HG02973 (cell line): ENCODE measurements around the gene AURKA.

Experiments used
- ATAC-seq: cut with Tn5 transposase; IDR thresholded peaks from one replicate; pipeline ENCODE4 v1.9.1; 2021; ENCODE audit warnings: moderate library complexity; ENCODE audit not compliant: unreplicated experiment

The AURKA gene

DNA sequence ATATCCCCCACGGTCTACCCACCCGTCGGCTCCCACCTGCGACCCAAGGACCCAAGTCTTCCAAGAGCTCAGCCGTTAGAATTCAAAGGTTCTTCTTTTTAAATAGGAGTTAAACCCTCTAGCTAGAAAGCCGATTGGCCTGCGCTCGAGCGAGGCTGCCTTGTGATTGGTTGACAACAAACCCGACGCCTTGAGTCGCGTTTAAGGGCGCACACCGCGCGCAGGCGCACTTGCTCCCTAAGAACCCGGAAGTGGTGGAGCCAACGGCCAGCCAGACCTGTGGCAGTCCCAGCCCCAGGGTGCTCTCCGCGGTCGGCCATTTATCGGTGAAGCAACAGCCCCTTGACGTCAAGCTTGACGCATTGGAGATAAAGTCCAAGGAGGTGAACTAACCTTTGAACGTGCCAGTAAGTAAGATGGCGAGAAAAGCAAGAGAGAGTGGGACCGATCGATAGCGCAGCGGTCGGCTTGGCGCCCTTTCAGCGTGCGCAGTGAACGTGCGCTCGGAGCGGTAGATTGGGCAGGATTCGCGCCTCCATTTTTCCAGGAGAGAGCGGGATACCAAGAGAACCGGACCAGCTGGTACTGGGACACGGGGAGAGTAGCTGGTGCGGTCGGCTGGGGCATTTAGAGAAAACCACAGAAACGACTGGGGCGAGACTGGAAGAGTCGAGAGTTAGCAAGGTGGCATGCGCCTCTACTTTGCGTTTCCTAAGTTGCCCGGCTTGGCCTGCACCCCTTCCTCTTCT, at the start of gene AURKA, which contains the start of gene CSTF1:
TSS of gene AURKA (minus strand) at position 84 of the 749 bp plus-strand sequence. CDS start 4,018 bp downstream, outside the sequence.
TSS of gene CSTF1 (plus strand) at position 514 of the 749 bp plus-strand sequence. CDS start 2,908 bp downstream, outside the sequence.
- ATAC-seq = peak; percentile 93

DNA sequence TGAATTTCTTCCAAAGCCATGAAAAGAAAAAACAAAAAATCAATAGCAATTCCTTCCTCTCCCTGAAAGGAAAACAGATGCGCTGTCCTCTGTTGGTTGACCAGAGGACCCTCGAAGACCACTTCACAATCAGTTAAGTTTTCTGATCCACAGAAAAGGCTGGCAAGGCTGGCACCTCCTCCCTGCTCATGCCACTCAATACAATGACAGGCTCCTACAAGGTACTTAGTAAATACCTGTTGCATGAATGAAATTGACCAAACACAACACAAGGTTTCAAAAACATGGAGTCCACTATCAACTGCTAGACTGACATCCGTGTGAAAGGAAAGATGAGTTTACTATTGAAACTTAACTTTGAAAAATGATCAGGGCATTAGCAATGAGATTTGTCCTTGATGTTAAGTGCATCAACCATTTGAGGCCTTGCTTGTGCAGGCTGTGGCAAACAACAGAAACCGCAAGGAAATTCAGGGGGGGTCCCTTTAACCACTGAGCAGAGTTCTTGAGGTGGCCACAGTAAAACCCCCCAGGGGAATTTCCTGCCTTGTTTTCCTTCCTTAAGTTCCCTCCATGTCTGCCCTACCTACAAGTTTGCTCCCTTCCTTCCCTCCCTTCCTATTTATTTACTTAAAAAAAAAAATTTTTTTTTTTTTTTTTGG, 48.5 kb upstream of the AURKA start:
- peak; percentile 41 for ATAC-seq

DNA sequence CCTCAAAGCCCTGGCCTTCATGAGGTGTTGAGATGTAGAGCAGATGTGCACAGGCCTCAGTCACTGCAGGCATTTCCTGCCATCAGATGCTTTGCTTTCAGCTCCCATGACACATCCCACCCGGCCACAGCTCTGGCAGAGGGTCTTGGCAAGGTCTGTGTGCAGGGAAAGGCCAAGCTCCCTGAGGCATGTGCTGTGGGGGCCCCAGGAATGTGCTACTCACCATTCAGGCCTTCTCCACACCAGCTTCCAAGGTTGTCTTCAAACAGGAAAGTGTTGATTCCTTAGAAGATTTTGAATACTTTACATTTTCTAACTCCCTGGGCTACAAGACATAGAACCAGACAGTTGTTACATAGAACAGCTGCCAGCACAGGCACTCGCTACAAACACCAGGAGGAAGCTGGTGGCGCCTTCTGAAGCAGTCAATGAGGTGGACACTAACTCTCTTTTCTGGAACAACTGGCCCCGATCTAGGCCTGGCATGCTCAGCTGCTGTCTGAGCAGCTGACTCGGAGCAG, 47.8 kb upstream of the AURKA start:
- no peak for ATAC-seq

DNA sequence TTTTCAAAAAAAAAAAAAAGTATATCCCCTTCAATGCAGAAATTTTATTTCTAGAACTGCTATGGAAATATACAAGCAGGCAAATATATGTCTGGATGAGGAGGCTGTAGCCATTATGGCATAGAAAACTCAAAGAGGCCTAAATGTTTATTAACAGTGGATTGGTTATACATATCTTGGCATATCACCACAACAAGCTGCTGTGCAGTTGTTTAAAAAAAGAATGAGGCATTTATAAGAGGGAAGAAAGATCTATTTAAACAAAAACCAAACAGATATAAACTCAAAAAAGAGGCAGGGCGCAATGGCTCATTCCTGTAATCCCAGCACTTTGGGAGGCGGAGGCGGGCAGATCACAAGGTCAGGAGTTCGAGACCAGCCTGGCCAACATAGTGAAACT, 46.3 kb upstream of the AURKA start:
- ATAC-seq = no peak

DNA sequence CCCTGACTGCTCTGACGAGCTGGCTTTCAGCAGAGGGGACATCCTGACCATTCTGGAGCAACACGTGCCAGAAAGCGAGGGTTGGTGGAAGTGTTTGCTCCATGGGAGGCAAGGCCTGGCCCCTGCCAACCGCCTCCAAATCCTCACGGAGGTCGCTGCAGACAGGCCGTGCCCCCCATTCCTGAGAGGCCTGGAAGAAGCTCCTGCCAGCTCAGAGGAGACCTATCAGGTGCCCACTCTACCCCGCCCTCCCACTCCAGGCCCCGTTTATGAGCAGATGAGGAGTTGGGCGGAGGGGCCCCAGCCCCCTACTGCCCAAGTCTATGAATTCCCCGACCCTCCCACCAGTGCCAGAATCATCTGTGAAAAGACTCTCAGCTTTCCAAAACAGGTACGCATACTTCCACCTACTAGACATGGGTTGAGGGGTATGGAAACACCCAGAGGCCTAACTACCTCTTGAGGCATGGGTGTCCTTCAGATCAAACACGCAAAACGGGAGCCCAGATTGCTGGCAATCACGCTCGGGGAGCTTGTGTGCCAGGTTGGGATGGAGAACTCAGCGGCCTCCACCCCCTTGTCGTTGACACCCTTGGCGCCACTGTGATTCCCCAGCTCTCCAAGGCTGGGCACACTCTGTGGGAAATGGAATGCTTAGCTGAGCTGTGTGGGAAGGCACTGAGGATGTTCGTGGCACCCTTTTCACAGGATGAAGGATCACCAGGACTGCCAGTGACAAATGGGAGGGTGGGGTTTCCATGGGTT, 45.4 kb upstream of the AURKA start:
- no peak for ATAC-seq

DNA sequence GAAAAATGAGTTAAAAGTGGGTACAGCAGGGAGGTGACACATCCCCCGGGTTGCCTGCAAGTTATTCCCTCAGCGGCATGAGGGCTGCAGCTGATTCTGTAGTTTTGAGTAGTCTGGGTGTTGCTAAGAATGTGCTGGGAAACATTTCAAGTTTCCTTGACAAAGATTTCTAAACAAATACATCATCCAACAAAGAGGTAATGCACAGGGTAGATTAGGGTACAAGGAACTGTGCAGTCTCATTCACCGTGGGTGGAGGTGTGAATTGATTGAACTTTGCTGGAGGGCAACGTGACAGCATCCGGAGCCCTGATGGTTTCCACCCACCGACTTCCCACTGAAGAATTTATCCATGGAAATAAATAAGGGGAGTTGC, 41.9 kb upstream of the AURKA start:
- ATAC-seq = no peak

DNA sequence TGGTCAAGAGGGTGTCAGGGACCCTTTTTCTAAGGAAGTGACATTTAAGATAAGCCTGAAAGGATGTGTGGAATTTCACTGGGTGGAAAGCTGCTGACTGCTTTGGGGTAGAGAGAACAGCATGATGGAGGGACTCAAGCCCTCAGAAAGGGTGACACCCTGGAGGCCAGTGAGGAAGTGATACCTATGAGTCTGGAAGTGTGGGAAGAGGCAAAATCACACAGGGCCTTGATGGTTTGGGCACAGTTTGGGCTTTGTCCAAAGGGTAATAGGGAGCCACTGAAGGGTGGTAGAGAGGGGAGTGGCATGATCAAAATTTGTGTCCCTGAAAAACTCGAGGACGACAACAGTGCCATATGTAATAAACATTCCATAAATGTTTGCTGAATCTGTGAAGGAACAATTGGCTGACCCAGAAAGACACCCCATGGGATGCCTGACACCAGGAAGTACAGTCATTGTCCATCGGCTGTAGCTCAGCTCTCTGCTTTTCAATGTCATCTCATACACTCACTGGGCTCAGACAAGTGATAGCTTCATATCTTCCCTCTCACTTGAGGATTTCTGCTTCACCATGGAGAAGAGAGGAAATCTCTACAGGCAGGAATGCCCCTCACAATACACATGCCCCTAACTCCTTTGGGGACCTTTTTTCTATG, 41.3 kb upstream of the AURKA start:
- ATAC-seq = no peak

DNA sequence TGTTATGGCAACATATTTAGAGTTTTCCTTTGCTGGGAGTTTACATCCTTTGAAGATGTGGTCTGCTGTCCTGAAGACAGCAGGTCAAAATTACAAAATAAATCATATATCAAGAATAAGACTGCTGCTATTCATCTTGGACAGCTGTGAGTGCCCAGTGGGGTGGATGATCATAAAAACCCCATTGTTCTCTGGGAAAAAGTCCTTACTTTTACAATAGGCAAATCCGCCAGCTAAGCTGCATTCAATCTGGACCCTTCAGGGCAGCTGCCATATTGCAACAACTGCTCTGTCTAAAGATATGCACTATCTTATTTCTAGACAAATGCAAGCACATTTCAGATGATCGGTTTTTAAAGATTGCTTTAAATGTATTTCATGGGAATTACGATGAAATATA, 39.5 kb upstream of the AURKA start:
- no peak for ATAC-seq

DNA sequence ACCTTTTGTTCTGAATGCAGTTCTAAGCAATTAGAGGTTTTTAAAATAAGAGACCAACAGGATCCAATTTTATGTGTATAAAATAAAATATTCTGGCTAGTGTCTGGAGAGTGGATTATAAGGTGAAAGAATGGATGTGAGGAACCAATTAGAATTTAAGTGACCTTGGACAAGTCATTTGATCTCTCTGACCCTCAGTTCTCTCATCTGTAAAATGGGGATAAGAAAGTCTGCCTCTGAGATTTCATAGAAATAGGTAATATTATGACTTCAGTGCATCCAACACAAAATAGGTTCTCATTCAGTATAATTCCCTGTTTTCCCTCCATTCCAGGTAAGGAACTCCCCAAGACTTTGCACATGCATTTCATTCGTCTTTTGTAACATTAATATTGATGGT, 38.9 kb upstream of the AURKA start:
- ATAC-seq = no peak

DNA sequence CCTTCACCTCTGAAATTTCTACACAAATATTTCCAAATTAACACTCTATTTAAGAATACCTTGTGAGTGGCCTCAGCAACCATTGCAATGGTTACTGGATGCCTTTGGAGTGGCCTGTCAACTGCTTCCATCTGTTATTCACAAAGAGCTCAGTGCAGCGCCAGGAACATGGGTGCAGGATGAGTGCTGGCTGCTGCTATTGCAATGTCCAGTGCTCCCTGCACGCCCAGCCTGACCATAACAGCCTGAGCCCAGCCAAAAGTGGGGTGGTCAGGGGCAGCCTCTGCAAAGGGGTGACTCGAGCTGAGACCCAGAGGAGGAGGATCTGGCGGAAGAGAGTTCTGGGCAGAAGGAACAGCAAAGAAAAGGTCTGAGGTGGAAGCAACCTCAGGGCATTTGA, 38.4 kb upstream of the AURKA start:
- ATAC-seq = no peak

DNA sequence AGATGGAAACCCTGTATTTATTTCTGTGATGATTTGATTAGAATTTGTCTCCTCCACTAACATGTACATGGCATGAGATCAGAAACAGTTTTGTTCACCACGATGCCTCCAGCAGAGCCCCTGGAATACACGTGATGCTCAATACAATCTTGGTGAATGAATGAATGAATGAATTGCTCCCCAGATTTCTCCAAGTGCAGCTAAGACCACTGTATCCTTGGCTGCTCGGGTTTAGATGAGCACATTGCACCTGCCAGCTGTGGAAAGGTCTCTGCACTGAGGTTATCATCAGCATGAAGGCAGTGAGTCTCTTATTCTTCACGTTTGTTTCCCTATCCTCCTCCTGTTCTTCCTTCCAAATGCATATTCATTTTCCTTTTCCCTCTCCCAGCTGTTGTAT, 37.9 kb upstream of the AURKA start:
- no peak for ATAC-seq

DNA sequence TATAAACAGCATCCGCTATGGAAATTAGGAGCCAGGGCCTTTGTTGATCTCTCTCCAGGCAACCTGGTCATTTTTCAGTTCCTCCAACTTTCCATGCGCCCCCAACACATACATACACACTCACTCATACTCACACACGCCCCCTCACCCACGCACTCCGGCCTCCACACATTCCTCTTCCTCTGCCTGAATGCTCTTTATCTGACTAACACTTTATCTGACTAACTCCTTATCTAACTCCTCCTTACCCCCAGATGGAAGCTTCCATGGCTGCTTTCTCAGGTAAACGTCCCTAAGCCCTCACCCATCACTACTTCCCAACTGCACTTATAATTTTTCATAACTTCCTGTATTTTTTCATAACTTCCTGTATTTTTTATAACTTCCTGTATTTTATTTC, 37.5 kb upstream of the AURKA start:
- ATAC-seq = no peak

DNA sequence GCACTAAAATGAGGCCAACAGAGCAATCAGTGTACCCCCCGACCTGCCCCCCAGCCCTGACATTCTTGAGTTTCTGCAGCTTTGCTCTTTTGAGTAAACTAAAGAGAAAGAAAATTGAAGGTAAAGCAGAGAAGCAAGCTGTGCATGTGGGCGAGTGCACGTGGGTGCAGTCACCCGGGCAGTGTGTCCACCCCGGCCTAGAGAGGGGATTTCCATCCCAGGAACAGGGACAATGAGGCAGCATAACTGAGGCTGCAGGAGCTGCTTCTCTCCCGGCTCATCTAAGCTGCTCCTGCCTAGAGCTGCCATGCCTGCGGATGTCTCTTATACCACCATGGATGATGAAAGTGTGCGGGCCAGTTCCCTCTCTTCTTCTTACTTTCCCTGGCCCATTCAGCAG, 36.9 kb upstream of the AURKA start:
- ATAC-seq = no peak

DNA sequence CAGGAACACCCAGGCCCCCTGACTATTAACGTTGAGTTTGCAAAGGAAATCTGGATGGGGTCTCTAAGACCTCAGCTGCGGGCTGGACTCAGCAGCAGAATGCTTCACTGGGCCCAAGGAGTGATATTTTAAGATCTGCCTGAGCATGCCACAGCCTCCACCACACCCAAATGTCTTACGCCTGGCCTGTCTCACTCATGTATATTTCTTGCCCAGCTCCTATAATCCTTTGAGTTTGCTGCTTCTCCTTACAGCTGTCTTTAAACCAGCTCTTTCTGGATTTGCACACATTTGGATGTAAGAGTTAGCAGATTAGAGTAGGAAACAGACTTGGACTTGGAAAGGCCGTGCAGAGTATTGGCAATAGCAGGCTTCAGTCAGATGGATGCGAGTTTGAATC, 36.4 kb upstream of the AURKA start:
- no peak for ATAC-seq

DNA sequence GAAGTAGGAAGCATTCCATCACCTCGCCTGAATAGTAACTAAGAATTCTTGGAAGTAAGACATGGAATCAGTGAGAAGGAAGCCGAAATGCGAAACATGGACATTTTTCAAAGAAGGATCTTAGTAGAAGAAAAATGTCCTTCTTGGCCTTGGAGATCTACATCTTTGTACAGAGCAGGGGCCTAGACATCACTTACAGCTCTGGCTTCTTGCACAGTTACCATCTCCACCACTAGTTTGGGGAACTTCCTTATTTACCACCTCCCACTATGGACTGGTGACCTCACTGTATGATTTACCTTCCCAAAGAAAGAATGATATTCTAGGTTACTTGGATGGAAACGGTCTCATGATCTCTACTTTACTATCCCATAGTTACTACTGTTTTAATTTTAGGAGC, 35.8 kb upstream of the AURKA start:
- ATAC-seq = no peak

DNA sequence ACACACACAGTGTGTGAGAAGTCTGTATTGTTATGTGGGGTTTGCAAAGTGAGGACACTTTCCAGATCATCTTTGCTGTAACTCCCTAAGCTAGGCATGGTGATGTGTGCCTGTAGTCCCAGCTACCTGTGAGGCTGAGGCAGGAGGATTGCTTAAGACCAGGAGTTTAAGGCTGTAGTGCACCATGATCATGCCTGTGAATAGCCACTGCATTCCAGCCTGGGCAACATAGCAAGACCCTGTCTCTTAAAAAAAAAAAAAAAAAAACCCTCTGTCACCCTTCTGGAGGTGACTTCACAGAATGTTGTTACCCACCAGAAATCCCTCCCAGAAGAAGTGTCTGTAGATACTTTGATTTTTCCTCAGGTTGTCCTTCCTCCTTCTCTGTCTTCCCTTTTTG, 34.9 kb upstream of the AURKA start:
- ATAC-seq = no peak

DNA sequence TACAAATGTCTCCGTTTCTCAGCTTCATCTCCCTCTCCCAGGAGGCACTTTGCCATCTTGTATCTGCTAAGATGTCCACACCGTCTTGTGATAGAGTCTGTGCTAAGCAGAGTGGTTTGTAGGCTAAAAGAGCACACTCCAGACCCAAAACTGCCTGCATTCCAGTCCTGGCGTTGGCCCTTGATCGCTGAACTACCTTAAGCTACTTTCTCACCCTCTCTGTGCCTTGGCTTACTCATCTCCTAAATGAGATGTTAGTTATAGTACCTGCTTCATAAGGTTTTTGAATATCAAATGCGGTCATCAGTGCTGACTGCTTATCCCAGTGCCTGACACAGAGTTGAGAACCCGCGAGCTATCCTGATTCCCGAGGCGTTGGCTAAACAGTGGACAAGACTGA, 34.0 kb upstream of the AURKA start:
- ATAC-seq = no peak

DNA sequence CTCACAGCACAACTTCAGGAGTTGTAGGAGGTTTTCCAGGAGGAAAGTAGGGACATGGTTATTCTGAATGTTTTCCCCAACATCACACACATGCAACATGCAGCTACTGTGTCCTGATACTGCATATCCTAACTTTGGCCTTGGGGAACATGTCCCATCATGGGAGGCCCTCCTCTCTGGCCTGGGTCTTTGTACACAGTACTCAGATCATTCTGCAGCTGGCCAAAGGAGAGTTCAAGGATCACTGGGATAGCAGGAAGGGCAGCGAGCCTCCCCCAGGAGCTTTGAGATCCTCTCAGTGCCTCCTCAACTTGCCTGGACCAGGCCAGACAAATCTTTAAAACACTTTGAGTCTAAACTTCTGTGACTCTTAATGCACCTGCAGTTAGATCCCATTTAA, 32.9 kb upstream of the AURKA start:
- ATAC-seq = no peak

DNA sequence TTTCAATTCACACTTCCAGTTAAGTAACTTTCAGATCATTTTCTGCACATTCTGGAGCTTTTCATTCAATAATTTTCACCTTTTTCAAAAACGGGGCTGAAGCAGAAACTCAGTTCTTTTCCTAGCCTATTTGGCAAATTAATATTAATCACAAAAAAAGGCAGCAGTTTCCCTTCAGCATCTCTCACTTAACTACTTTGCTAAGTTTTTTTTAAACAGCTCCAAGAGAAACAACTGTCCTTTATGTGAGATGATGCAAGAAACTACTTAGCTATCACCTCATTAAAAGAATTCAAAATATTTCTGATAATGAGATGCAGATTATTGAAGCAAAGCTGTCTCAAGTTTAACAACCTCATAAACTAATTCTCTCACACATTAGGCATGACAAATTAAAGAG, 31.9 kb upstream of the AURKA start:
- ATAC-seq = no peak

DNA sequence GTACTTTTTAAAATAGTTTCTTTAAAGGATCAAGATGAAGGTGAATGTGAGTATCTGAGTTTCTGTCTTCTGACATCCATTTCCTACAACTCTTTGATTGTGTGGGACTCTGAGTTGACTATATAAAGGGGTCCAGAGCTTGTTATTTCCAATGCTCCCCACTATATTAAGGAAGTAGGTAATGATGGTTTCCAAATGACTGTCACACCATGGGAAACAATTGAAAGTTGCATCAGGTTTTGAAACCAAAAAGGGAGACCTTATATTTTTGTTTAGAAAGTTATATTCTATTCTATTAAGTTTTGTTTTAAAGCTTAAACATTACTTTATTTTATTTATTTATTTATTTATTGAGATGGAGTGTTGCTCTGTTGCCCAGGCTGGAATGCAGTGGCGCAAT, 31.2 kb upstream of the AURKA start:
- ATAC-seq = no peak

DNA sequence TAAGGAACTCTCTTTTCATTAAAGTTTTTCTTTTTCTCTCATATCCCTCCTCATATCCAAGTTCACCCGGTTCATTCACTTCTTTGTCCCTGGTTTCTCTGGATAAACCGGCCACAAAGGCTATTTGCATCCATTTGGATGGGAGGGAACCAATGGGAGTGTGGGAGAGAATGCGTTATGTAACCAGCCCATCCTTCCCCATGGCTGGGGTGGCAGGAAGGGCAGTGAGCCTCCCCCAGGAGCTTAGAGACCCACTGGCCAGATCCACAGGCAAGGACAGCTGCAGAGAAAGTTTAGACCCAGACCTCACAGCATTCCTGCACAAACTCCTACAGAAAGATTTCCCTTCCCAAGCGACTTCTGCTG, 30.8 kb upstream of the AURKA start:
- ATAC-seq = no peak
